ENCODE data around the gene ADAM12.
"Not testable (repeated sequence)": the region's sequence is repeated elsewhere in the genome, so short reads cannot be mapped to it uniquely, and the experiment has no call there.

The ADAM12 gene

GRCh38 chr10:126373147-126373546, 15.1 kb downstream of the ADAM12 start:
- DNase-seq = no peak

GRCh38 chr10:126372396-126372795, 15.9 kb downstream of the ADAM12 start:
- no peak for DNase-seq

- no peak for DNase-seq
Measured at GRCh38 chr10:126369125-126369710, 19.1 kb downstream of the ADAM12 start.

- no peak for DNase-seq
Measured at GRCh38 chr10:126357169-126357568, 31.1 kb downstream of the ADAM12 start.

- no peak for DNase-seq
Measured at GRCh38 chr10:126353666-126354065, 34.6 kb downstream of the ADAM12 start.

GRCh38 chr10:126352453-126352852, 35.8 kb downstream of the ADAM12 start:
- DNase-seq = no peak

- no peak for DNase-seq
Measured at GRCh38 chr10:126351021-126351420, 37.3 kb downstream of the ADAM12 start.

GRCh38 chr10:126350216-126350992, 37.9 kb downstream of the ADAM12 start:
- no peak for DNase-seq

GRCh38 chr10:126349676-126350075, 38.6 kb downstream of the ADAM12 start:
- DNase-seq = no peak

- no peak for DNase-seq
Measured at GRCh38 chr10:126349101-126349500, 39.2 kb downstream of the ADAM12 start.

GRCh38 chr10:126343496-126343895, 44.8 kb downstream of the ADAM12 start:
- not testable (repeated sequence) for DNase-seq

GRCh38 chr10:126342680-126343079, 45.6 kb downstream of the ADAM12 start:
- DNase-seq = no peak

GRCh38 chr10:126341491-126341890, 46.8 kb downstream of the ADAM12 start:
- no peak for DNase-seq

- DNase-seq = no peak
Measured at GRCh38 chr10:126337251-126337810, 50.9 kb downstream of the ADAM12 start.

- no peak for DNase-seq
Measured at GRCh38 chr10:126336801-126337200, 51.5 kb downstream of the ADAM12 start.

- no peak for DNase-seq
Measured at GRCh38 chr10:126334272-126334671, 54.0 kb downstream of the ADAM12 start.

GRCh38 chr10:126332576-126332975, 55.7 kb downstream of the ADAM12 start:
- no peak for DNase-seq

- DNase-seq = no peak
Measured at GRCh38 chr10:126331101-126331500, 57.2 kb downstream of the ADAM12 start.

- no peak for DNase-seq
Measured at GRCh38 chr10:126324826-126325225, 63.5 kb downstream of the ADAM12 start.

GRCh38 chr10:126321440-126321839, 66.8 kb downstream of the ADAM12 start:
- DNase-seq = no peak

GRCh38 chr10:126317751-126318150, 70.5 kb downstream of the ADAM12 start:
- DNase-seq = no peak

GRCh38 chr10:126315494-126316177, 72.6 kb downstream of the ADAM12 start:
- no peak for DNase-seq

GRCh38 chr10:126314863-126315493, 73.3 kb downstream of the ADAM12 start:
- no peak for DNase-seq

Data from suppressor macrophage (primary cell).